HG03342 (cell line): Measurements from ENCODE around the gene TPGS2.
"Not testable (repeated sequence)": the region's sequence is repeated elsewhere in the genome, so short reads cannot be mapped to it uniquely, and the experiment has no call there.

Experiments
- ATAC-seq: cut with Tn5 transposase; IDR thresholded peaks from one replicate; pipeline ENCODE4 v1.9.1; 2021; ENCODE audit warnings: mild to moderate bottlenecking, moderate library complexity; ENCODE audit not compliant: unreplicated experiment

Gene TPGS2

GRCh38 chr18:36776650-36777049 is 52.2 kb downstream of the TPGS2 start:
- no peak for ATAC-seq

- ATAC-seq = no peak
Measured at GRCh38 chr18:36775396-36775795, 53.4 kb downstream of the TPGS2 start.

GRCh38 chr18:36772241-36772723 is 56.5 kb downstream of the TPGS2 start:
- no peak for ATAC-seq

GRCh38 chr18:36771245-36771644 is 57.6 kb downstream of the TPGS2 start:
- ATAC-seq = no peak

- no peak for ATAC-seq
Measured at GRCh38 chr18:36770315-36770946, 58.4 kb downstream of the TPGS2 start.

- no peak for ATAC-seq
Measured at GRCh38 chr18:36769611-36770314, 59.0 kb downstream of the TPGS2 start.

GRCh38 chr18:36769172-36769571 is 59.6 kb downstream of the TPGS2 start:
- no peak for ATAC-seq

GRCh38 chr18:36766836-36767235 is 62.0 kb downstream of the TPGS2 start:
- no peak for ATAC-seq

GRCh38 chr18:36762965-36763364 is 65.8 kb downstream of the TPGS2 start:
- ATAC-seq = not testable (repeated sequence)

GRCh38 chr18:36762074-36762473 is 66.7 kb downstream of the TPGS2 start:
- ATAC-seq = no peak

- no peak for ATAC-seq
Measured at GRCh38 chr18:36761186-36761698, 67.6 kb downstream of the TPGS2 start.

GRCh38 chr18:36760598-36760997 is 68.2 kb downstream of the TPGS2 start:
- no peak for ATAC-seq

- no peak for ATAC-seq
Measured at GRCh38 chr18:36759167-36759776, 69.5 kb downstream of the TPGS2 start.

- ATAC-seq = no peak
Measured at GRCh38 chr18:36758623-36759022, 70.2 kb downstream of the TPGS2 start.

GRCh38 chr18:36757991-36758390 is 70.8 kb downstream of the TPGS2 start:
- no peak for ATAC-seq

- ATAC-seq = no peak
Measured at GRCh38 chr18:36757081-36757480, 71.7 kb downstream of the TPGS2 start.

- ATAC-seq = no peak
Measured at GRCh38 chr18:36756242-36756641, 72.6 kb downstream of the TPGS2 start.

- ATAC-seq = no peak
Measured at GRCh38 chr18:36752929-36753865, 75.6 kb downstream of the TPGS2 start.

GRCh38 chr18:36745219-36745975 is 83.4 kb downstream of the TPGS2 start:
- no peak for ATAC-seq

- no peak for ATAC-seq
Measured at GRCh38 chr18:36744261-36744876, 84.4 kb downstream of the TPGS2 start.
